ENCODE data around the gene HBA2.

GRCh38 chr16:185691-186090 is 13.0 kb downstream of the HBA2 start:
- TF ChIP-seq CTCF (conservative IDR thresholded peaks at IDR 0.05; ENCODE audit: low read depth, low read length) (no peak), RFX5 (IDR thresholded peaks at IDR 0.05; ENCODE audit: low read depth, low read length) (no peak), BHLHE40 (IDR thresholded peaks at IDR 0.05; ENCODE audit: low read depth, low read length) (no peak)
